Measurements from ENCODE around the gene STAMBP.

Gene STAMBP

DNA sequence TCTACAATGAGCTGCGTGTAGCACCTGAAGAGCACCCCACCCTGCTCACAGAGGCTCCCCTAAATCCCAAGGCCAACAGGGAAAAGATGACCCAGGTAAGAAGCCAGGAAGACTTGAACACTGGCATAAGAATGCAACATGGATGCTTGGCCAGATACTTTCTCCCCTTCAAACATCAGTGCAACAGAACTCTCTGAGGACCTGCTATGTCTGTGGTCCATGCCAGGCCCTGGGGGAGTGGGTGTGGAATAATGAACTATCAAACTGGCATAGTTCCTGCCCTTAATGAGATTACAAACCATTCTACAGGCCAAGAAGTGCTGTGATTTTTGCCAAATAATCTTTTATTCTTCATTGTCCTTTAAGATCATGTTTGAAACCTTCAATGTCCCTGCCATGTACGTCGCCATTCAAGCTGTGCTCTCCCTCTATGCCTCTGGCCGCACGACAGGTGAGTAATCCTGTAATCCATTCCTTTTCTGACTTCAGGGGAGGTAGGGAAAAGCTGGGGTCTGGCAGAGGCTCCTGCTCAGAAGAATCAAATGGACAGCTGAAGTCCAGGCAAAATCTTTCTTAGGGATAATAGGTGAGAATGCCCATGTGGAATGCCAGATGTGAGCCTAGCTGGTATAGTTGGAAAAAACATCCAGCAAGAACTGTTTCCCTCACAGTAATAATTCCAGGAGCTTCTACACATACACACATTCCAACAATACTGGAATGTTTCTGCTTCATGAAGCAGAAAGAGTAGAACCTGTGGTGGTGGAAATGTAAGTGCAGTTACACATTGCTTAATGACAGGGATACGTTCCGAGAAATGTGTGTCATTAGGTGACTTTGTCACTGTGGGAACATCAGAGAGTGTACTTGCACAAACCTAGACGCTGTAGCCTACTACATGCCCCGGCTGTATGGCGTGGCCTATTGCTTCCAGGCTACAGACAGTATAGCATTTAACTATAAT is 80.2 kb downstream of the STAMBP start:
- DNase-seq: no peak

DNA sequence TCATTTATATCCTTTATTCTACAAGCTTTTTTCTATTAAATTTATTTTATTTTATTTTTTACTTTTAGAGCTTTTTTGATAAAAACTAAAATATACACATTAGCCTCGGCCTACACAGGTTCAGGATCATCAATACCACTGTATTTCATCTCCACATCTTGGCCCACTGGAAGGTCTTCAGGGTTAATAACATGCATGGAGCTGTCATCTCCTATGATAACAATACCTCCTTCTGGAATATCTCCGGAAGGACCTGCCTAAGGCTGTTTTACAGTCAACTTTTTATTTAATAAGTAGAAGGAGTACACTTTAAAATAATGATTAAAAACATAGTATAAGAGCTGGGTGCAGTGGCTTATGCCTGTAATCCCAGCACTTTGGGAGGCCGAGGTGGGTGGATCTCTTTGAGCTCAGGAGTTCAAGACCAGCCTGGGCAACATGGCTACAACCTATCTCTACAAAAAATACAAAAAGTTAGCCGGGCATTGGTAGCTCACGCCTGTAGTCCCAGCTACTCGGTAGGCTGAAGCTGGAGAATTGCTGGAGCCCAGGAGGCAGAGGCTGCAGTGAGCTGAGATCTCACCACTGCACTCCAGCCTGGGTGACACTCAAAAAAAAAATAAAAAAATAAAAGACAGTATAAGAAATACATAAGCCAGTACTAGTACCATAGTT is 82.2 kb downstream of the STAMBP start:
- DNase-seq: no peak

DNA sequence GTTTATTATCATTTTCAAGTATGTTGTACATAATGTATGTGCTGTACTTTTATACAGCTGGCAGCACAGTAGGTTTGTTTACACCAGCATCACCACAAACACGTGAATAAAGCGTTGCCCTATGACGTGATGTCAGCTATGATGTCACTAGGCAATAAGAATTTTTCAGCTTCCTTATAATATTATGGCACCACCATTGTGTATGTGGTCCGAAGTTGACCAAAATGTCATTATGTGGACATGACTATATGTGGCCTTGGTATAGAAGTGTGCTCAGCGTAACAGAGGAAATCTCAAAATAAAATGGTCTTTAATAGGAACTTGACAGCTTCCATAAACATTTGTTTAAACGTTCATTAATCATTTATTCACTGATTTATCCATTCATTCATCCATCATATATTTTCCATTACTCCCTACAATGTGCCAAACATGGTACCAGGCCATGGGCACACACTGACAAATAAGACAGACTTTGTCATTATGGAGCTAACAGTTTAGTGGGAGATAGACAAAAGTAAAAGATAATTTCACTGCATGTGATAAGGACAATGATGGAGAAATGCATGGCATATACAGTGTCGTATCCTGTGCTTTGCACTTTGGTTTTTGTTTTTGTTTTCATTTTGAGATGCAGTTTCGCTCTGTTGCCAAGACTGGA is 82.9 kb downstream of the STAMBP start:
- no peak for DNase-seq

DNA sequence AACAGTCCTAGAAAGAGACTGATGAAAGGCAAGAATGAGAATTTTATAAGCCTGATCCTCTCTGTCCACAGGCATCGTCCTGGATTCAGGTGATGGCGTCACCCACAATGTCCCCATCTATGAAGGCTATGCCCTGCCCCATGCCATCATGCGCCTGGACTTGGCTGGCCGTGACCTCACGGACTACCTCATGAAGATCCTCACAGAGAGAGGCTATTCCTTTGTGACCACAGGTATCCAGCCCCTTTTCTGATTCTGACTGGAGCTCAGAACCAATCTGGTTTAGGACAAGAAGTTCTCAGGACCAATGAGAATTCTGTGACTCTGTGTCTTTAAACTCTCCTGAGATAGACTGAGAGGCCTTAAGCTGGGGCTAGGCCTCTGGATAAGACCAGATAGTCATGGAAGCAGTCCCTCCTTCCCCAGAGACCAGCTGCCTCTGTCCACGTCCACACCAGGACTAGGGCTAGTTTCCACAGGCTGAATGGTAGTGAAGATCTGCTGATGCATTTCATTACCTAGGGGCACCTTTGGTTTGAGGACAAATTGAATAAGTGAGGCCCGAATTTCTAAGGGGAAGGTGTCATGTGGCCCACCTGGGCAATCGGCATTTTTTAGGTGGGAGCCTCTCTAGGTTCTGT is 84.8 kb downstream of the STAMBP start:
- DNase-seq: no peak

GRCh38 chr2:73914667-73915066 is 85.9 kb downstream of the STAMBP start:
- DNase-seq: no peak

DNA sequence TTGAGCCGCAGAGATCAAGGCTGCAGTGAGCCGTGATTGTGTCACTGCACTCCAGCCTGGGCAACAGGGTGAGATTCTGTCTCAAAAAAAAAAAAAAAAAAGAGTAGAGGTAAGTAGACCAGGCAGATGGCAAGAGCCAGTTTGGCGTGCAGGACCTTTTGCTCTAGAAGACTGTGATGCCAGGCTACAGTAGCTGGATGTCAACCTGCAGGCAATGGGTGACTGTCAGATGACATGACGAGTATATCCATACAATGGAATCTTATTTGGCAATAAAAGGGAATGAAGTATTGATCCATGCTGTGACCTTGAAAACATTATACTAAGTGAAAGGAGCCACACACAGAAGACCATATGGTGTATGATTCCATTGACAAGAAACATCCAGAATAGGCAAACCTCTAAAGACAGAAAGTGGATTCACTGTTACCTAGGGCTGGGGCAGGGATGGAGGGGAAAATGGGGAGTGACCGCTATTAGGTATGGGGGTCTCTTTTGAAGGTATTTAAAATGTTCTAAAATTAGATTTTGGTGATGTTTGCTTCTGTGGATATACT is 86.8 kb downstream of the STAMBP start:
- DNase-seq: no peak

DNA sequence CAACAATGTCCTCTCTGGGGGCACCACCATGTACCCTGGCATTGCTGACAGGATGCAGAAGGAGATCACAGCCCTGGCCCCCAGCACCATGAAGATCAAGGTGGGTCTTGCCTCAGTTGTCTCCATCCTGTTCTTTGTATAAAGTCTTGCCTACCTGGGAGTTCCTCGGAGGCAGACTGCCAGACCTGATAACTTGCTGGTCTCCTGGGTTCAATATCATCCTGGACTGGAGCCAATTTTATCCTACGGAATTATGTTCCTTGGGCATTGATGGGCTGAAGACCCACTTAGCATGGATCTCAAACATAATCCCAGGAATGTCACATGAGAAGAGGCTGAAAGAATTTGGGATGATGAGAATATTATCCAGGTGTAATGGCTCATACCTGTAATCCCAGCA is 87.9 kb downstream of the STAMBP start:
- no peak for DNase-seq

- no peak for DNase-seq
Observed at GRCh38 chr2:73917296-73917695, 88.5 kb downstream of the STAMBP start.

GRCh38 chr2:73917696-73918207 is 89.0 kb downstream of the STAMBP start:
- no peak for DNase-seq

- no peak for DNase-seq
Observed at GRCh38 chr2:73918856-73919255, 90.1 kb downstream of the STAMBP start.

DNA sequence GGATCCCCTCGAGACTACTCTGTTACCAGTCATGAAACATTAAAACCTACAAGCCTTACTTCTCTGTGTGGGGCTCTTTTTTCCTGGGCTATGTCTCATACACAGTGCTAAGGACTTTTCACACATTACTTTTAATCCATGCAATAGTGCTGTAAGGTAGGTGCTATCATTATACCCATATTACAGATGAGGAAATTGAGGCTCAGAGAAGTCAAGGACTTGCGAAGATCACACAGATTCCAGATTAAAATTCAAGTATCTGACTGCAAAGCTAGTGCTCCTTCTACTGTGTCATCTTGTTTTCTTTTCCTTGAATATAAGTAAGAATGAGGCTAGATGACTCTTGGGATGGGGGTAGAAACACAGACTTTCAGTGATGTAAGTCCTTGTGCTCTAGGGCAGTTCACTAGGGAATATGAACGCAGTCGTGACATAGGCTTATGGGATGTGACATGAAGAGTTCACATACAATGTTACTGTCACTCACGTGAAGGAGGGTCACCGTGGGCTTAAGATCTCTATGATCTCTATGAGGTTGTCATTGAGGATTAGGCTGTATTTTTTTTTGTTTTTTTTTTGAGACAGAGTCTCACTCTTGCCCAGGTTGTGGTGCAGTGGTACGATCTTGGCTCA is 91.0 kb downstream of the STAMBP start:
- DNase-seq: no peak

DNA sequence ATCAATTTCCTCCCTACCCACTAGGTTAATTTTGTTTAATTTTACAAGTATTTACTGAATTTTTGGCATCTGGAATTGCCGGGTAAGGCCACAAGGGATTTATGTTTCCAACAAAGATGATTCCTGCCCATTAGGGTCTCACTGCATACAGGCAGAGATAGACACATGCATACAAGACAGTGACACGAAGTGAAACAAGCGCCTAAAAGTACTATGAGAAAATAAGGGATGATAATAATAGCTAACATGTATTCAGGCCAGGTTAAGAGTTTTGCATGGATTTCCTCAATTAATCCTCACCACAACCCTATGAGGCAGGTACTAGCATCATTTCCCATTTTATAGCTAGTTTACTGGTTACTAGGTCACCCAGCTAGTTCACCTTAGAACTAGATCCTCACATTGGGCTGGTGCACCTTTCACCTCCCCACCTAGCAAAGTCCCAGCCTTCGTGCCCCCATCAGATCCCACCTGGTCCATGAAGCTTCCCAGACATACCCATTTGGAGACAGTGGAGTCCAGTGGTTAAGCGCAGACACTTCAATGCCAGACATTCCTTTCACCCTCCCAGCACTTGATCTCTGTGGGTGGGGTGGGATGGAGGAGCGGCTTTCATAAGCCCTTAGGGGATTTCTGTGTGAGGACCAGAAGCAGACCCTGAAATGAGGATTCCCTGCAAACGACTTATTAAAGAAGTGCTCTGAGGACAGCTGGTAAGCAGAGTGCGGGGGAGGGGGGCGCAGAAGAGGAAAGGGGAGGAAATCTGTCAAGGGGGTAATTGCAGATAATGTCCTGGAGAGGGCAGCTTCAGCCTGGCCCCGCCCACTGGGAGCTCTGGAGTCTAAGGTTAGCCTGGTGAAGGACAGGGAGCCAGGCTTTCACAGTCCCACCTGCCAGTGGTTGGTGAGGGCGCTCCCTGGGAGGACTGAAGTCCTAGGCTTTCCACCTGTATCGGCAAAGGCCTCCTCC is 92.1 kb downstream of the STAMBP start:
- no peak for DNase-seq

DNA sequence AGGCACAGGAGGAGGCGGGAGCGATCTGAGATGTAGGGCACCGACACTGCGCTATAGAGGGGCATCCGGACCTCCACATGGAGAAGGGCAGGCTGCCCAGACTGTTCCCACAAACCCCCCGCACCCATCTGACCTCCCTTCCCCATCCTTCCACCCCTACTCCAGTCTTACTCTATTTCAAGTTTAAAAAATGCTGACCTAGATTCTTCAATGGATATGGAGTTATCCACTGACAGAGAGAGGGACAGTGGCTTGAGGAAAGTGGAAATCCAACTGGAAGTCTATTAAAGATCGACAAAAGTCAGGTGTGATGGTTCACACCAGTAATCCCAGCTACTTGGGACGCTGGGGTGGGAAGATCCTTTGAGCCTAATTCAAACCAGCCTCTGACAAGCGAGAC is 92.8 kb downstream of the STAMBP start:
- DNase-seq: no peak

- DNase-seq: no peak
Observed at GRCh38 chr2:73922681-73923080, 93.9 kb downstream of the STAMBP start.

All from SIG-M5 (cell line).